Stimulated activated CD4-positive, alpha-beta T cell treated with anti-CD3 and anti-CD28 coated beads, Interleukin-2, amount 100 ng/mL, for 24 hours (primary cell): ENCODE results near the gene ING5.

ENCODE experiments used
- DNase-seq, 2 donors: peaks; one replicate each; pipeline ENCODE4 v3.0.0-alpha.2; 2020

ING5 gene

DNA sequence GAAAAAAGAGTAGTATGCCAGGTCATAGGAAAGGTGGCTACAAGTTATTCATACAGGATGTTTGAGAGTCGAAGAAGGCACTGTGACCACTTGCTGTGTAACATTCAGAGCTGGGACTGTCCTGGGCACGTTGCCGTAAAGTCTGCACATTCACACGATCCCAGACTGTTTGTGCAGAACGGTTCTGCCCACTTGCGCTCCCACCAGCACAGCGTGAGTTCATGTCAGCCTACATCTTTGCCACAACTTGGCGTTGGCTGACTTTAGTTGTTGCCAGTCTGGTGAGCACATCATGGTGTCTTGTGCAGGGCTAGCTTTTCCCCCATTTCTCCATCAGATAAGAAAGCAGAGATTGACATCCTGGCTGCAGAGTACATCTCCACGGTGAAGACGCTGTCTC, 7.0 kb downstream of the ING5 start:
- no peak for DNase-seq

DNA sequence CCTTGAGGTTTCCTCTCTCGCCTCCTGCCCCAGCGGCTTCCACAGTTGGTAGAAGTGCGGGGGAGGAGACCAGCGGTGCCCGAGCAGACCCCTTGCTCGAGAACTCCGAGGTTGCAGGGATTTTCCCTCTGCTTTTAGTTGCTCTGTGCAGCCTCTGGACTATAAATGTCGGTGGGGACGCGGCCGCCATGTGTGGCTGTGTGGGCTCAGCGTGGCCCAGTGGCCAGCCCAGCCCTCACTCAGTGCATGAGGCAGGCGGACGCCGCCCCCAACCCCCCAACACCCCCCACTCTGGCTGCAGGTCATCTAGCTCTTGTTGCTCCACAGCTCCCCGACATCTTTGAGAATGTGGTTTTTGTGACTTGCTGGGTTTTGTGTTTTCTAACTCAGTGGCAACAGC, 17.3 kb downstream of the ING5 start:
- no peak for DNase-seq

DNA sequence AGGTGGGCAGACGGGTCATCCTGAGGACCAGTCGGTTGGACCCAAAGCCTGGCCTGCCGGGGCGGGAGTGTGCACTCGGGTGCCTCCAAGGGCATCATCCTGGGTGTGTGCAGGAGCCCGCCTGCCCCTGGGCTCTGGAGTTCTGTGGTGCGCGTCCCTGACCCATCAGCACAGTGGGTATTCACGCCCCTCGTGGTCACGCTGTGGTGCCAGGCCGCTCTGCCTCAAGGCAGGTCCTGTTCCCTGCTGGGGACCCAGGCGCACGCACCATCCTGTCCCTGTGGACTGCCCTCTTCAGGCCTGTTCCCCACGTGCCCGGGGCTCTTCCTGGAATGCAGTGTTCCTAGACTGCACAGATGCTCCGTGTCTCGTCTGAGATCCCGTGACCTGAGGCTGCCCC, 18.3 kb downstream of the ING5 start:
- DNase-seq: no peak

DNA sequence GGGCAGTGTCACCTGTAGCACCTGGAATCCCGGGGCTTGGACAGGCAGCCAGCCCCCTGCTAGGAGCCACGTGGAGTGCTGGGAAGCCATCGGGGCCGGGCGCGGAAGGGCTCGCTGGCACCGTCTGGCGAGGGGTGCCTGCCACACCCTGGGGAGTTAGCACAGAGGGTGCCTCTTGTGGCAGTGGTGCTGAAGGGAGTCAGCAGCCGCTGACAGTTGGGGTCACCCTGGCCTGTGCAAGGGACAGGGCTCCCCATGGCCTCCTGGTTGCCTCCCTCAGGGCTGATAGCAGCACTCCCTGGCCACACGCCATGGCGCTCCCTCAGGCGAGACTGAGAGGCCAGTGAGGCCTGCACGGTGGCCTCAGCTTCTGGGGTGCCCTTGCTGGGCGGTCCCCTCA, 18.7 kb downstream of the ING5 start:
- DNase-seq: no peak

DNA sequence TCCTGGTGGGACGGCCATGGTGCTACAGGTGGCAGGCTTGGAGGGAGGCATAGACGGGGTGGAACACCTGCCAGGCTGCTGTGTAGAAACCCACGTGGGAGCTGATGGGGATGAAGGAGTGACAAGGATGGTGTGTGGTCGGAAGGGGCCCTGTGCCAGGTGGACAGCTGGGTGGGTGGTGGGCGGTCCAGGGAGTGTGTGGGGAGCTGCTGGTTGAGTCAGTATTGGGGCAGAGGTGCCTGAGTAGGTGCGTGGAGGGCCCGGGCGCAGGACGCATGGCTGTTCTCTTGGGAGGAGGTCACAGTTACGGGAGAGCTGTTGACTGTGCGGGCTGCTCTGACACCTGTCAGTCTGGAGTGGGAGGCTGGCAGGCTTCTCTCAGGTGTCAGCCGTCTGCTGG, 20.0 kb downstream of the ING5 start:
- no peak for DNase-seq

DNA sequence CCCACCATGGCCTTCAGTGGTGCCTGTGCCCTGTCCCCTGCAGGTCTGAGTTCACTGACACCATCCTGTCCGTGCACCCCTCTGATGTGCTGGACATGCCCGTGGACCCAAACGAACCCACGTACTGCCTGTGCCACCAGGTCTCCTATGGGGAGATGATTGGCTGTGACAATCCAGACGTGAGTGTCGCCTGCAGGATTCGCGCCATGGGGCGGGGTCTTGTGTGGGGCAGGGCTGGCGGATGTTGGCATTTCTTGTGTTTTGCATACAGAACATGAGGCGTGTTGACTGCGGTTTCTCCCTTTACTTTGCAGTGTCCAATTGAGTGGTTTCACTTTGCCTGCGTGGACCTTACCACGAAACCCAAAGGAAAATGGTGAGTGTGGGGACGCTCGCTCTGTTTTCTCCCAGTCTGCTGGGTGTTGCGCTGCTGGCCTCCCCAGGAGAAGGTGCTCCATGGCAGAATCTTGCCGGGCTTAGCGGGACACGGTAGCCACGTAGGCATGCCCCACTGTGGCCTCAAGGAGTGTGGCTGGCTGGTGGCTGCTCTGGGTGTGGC, 21.1 kb downstream of the ING5 start:
- no peak for DNase-seq

DNA sequence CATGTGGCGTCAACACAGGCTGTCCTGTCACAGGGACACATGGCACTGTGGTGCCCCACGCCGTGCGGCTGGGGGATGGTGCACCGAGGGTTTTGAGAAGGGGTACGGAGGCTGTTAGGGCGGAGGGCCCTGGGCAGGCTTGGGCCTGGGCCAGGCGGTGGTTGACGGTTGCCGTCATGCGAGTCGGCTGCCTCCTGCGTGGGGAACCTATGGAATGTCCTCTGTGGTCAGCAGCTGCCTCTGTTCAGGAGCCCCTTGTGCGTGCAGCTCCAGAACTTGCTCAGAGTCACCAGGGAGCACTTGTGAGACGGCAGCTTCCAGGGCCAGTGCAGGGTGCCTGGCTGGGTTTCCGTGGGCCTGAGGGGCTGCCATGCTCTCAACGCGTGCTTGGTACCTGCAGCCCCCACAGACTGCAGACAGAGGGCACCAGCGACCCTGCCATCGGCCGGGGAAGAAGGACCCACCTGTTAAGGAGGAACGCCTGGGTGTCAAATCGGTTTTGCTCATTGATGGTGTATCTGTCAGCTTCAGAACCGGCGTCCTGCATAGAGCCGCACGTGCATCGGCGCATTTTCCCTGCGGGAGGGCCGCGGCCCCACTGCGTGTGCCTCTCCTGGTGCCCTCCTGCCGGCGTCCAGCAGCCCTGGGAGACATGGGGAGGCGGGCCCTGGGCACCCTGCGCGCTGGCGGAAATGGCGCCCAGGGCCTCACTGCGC, 22.6 kb downstream of the ING5 start:
- DNase-seq: peak; percentile 27

DNA sequence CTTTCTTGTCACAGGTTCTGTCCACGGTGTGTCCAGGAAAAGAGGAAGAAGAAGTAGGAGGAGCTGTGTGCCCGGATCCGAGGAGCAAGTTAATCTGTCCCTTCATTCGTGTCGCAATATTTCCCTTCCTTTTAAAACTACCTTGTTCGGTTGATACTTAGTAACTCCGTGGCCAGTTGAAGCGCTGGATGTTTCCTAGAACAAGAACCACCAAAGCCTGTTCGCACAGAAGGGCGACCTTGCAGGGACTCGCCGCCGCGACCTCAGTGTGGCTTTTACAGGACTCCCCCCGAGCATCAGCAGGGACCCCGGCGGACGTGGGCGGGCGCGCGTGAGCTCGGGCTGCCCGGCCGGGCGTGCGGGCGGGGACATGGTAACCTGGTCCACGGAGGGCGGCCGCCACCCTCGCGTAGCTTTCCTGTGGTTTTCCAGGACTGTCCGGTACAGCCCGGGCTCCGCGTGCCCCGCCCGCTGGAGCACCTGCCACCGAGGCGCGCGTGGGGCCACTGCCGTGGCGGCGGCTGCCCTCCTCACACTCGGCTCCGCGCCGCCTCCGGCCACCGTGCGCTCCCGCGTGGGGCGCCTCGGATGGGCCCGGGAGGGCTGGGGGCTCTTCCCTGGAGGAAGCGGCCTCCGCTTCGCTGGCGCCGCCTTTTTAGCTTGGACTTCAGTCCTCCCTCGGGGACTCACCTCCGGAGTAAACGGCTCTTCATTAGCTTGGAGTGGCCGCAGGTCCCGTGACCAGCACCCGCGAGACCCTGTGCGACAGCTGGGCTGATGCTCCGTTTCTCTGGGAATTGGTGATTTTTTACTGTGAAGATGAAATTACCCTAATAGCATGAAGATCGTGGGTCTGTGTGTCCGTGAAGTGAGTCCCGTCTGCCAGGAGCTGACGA, 23.4 kb downstream of the ING5 start:
- DNase-seq: no peak

DNA sequence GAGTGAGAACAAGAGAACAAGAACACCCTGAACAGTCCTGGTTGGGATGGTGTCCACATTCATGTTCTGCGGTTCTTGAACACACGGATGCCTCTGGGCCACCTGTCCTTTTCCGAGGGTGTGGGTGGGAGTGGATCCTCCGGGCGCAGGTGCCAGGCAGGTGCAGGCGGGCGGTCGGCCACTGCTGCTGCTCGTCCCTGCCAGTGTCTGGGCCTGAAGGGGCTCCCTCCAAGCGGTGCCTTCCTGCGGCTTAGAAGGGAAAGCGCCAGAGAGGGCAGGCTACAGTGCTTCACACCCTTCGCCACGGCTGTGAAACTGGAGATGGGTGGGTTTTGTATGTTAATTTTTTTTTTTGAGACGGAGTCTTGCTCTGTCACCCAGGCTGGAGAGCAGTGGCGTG, 24.6 kb downstream of the ING5 start:
- no peak for DNase-seq

DNA sequence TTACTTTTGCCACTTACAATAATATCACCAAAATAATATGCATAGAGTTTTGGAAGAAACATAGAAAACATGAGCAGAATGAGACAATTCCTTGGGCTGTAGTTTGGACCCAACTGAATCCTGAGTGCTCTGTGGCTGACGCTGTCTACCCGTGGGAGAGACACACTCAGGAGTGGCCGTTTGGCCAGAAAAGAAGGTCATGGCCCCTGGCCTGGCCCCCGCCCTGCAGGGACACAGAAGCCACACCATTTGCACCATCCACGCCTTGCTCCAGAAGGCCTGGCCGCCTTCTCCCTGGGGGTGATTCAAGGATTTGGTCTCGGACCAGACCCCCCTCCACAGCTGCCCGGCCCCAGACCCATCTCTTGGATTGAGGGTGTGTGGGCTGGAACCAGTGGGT, 26.2 kb downstream of the ING5 start:
- no peak for DNase-seq

DNA sequence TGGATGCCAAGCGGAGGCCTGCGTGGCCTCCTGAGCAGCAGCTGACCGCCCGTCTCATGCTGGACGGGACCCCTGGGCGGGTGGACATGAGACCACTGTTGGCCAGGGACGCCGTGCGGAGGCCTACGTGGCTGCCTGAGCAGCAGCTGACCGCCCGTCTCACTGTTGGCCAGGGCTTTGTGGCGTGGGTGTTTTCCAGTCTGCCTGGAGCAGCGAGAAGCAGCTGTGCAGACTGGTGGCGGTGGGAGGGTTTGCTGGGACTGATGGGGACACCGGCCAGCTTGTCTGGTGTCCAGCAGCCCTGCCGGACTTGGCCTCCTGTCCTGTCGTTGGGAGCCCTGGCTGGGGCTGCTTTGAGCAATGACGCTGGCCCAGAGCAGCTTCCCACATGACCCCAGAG, 26.8 kb downstream of the ING5 start:
- DNase-seq: no peak

DNA sequence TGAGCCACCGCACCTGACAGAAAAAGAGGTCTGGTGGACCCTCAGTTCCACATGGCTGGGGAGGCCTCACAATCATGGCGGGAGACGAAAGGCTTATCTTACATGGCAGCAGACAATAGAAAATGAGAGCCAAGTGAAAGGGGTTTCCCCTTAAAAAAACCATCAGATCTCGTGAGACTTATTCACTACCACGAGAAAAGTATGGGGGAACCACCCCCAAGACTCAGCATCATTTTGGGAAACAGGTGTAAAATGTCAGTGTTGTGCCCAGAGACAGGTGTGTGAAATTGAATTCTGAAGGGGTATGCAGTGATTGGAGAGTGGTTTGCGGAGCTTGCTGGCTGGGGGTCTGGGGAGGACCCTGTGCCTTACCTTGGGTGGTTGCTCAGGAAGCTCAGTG, 28.0 kb downstream of the ING5 start:
- DNase-seq: no peak

DNA sequence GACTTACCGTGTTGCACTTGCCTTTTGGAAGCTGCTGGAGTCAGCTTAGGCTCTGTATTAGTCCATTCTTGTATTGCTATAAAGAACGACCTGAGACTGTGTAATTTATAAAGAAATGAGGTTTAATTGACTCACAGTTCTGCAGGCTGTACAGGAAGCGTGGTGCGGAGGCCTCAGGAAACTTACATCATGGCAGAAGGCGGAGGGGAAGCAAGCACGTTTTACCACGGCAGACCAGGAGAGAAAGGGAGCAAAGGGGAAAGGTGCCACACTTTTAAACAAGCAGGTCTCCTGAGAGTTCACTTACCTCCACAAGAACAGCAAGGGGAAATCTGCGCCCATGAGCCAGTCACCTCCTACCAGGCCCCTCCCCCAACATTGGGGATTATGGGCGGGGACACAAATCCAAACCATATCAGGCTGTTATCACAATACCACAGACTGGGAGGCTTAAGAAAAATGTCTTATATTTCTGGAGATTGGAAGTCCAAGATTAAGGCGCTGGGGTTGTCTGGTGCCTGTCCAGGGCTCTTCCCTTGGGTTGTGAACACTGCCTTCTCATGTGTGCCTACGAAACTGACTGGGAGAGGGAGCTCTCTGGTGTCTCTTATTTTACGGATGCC, 28.9 kb downstream of the ING5 start:
- DNase-seq: peak in 1 of 2 donors; percentile 22

DNA sequence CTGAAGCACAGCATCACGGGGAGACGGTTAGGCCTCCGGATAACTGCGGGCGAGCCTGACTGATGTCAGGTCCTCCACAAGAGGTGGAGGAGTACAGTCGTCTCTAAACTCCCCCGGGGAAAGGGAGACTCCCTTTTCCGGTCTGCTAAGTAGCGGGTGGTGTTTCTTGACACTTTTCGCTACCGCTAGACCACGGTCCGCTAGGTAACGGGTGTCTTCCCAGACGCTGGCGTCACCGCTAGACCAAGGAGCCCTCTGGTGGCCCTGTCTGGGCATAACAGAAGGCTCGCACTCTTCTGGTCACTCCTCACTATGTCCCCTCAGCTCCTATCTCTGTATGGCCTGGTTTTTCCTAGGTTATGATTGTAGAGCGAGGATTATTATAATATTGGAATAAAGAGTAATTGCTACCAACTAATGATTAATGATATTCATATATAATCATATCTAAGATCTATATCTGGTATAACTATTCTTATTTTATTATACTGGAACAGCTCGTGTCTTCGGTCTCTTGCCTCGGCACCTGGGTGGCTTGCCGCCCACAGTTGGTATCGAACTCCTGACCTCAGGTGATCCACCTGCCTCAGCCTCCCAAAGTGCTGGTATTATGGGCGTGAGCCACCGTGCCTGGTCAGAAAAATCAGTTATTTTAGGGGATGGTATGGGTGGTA, 30.8 kb downstream of the ING5 start:
- DNase-seq: peak; percentile 68 to 78

DNA sequence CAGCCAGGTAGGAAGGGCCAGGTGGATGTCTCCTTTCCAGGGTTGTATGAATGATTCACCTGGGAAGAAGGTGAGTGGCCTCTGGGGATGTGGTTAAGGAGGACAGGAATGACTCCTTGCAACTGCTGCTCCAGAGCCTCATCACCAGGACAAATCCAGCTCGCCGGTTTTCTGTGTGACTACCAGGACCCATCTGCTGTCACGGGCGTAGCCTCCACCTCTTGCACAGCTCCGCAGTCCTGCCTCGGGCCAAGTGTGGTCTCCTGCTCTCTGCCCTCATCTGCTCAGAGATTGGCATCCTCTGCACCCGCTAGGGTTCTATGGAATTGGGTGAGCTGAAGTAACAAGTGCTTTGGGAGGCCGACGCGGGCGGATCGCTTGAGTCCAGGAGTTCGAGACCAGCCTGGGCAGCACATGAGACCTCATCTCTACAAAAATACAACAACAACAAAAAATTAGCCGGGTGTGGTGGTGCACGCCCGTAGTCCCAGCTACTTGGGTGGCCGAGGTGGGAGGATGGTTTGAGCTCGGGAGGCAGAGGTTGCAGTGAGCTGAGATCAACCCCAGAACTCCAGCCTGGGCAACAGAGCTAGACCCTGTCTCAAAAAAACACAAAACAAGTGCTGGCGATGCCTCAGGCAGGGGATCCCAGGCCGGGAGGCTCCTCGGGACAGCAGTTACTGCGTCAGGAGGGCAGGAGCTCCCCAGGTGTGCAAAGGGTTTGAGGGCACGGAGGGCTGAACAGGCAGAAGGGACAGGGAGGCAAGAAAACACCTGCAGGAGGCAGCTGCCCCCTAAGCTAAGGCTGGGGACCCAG, 31.8 kb downstream of the ING5 start:
- no peak for DNase-seq

DNA sequence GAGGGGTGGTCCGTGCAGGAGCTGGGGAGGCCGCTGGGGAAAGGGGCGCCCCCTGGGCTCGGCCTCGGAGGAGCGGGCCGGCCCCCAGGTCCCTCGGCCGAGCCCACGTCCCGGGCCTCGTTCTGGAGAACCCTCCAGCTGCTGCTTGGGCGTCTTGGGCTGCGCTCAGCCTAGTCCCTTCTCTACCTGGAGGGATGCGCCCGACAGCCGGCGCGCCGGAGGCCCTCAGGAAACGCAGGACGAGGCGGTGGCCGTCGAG, 32.3 kb downstream of the ING5 start:
- no peak for DNase-seq

DNA sequence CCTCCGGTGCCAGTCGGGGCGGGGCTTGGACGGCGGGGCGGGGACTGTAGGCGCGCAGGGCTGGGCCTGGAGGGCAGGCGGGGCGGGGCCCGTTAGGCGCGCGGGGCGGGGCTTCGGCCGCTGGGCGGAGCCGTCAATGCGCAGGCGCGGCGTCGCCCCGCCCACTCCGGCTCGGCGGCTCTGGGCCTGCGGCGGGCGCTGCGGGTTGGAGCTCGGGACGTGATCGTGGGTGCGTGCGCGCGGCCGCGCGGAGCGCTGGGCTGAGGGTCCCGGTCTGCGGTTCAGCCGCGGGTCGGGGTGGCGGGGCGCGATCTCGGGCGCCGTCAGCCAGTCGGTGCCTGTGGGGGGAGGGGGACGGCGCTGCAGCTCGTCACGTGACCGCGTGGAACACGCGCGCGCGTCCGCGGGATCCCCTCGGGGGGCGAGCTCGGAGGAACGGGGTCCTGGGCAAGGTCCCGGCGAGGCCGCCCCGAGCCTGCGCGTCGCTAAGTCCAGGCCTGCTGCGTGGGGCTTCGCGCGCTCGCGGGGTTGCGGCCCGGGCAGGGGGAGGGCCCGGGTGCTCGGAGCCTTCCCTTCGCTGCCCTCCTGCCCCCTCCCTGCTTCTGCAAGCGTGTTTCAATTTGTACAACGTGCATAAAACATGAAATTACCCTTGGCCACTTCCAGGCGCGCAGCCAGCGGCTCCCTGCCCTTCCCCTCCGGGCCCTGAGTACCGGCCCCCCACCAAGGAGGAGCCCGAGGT, 32.8 kb downstream of the ING5 start, which contains the start of gene D2HGDH:
TSS of gene D2HGDH (plus strand) at position 164 of the 742 bp plus-strand sequence. CDS start 595 bp downstream, outside the sequence.
- peak; percentile 97 to 98 for DNase-seq

DNA sequence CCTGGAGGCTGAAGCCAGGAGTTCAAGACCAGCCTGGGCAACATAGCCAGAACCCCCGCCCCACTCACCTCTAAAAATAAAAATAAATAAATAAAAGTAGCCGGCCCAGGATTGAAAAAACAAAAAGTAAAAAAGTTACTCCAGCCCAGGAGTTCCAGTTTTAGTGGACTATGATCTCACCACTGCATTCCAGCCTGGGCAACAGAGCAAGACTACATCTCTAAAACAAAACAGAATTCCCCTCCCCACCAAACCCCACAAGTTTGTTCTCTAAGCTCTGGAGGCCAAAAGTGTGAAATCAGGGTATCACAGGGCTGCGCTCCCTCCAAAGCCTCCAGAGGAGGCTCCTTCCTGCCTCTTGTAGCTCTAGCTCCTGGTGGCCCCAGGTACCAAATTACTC, 34.3 kb downstream of the ING5 start:
- DNase-seq: no peak

DNA sequence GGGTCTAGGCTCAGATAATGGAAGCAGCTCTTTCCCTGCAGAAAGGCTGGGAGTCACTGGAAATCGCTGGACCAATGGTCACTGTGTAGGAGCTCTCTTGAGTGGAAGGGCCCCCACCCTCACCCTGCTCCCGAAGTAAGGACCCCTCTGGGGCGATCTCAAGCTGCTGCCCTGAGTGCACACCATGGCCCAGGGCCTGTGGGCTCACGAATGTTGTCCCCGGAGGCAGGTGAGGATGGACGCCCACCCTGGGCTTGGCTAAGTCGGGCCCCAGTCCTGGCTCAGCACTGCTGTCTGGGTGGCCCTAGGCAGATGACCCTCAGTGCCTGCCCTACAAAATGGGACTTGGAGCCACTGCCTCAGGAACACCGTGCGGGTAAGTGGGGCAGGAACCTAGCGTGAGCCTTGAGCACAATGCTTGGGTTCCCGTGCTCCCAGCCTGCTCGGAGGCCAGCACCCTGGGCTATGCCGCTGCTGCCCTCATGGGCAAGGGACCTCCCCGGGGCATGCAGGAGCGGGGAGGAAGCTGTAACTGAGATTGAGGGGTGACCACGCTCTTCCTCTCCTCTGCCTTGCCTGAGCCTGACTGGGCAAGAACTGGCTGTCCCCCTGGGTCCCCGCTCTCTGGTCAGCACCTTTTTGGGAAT, 36.3 kb downstream of the ING5 start:
- DNase-seq: no peak

DNA sequence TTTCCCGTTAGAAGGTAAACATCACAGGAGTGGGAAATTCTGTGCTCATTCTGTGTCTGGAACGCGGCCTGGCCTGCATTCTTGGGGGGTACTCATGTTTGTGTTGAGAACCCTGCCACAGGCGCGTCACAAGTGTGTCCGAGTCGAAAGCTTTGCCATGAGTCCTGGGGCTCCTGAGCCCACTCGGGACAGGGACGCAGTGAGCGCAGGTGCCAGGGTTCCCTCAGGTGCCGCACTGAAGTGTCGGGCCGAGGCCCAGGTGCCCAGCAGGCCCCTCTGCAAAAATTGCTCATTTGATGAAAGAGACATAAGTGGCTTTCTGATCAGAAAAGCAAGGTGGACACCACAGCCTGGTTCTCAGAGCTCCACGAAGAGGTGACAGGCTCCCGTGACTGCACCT, 37.3 kb downstream of the ING5 start:
- no peak for DNase-seq

DNA sequence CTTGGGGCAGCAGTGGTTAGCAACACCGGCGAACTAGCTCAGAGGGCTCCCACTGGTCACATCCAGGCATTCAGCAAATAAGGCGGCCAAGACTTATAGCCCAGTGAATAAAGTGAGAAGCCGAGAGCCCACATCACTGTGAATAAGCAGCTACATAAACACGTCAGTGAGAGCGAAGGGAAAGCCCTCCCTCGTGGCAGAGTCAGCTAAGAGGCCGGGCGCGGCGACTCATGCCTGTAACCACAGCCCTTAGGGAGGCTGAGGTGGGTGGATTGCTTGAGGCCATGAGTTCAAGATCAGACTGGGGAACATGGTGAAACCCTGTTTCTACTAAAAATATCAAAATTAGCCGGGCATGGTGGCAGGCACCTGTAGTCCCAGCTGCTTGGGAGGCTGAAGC, 37.8 kb downstream of the ING5 start:
- DNase-seq: peak; percentile 66 to 73
